ENCODE results near the gene SNX9.
"Not testable (repeated sequence)": the region's sequence is repeated elsewhere in the genome, so short reads cannot be mapped to it uniquely, and the experiment has no call there.

Gene SNX9

GRCh38 chr6:157927011-157927410, 104.0 kb downstream of the SNX9 start:
- no peak for DNase-seq (ENCODE audit: low read depth)

- DNase-seq (ENCODE audit: low read depth), result no peak
Observed at GRCh38 chr6:157928428-157928827, 105.4 kb downstream of the SNX9 start.

- no peak for DNase-seq (ENCODE audit: low read depth)
Observed at GRCh38 chr6:157929076-157929475, 106.0 kb downstream of the SNX9 start.

- DNase-seq (ENCODE audit: low read depth), result no peak
Observed at GRCh38 chr6:157929765-157930319, 106.8 kb downstream of the SNX9 start.

- DNase-seq (ENCODE audit: low read depth), result no peak
Observed at GRCh38 chr6:157935786-157936185, 112.7 kb downstream of the SNX9 start.

GRCh38 chr6:157937318-157937717, 114.3 kb downstream of the SNX9 start:
- DNase-seq (ENCODE audit: low read depth), result no peak

GRCh38 chr6:157937916-157938315, 114.9 kb downstream of the SNX9 start:
- DNase-seq (ENCODE audit: low read depth), result no peak

- DNase-seq (ENCODE audit: low read depth), result not testable (repeated sequence)
Observed at GRCh38 chr6:157940375-157941036, 117.5 kb downstream of the SNX9 start.

- DNase-seq (ENCODE audit: low read depth), result no peak
Observed at GRCh38 chr6:157941101-157941863, 118.2 kb downstream of the SNX9 start.

GRCh38 chr6:157942351-157942750, 119.3 kb downstream of the SNX9 start:
- DNase-seq (ENCODE audit: low read depth), result no peak

- DNase-seq (ENCODE audit: low read depth), result no peak
Observed at GRCh38 chr6:157943249-157943963, 120.4 kb downstream of the SNX9 start.

GRCh38 chr6:157943964-157944283, 120.9 kb downstream of the SNX9 start:
- DNase-seq (ENCODE audit: low read depth), result no peak

- no peak for DNase-seq (ENCODE audit: low read depth)
Observed at GRCh38 chr6:157944983-157945931, 122.2 kb downstream of the SNX9 start.

GRCh38 chr6:157946053-157946617, 123.1 kb downstream of the SNX9 start:
- no peak for DNase-seq (ENCODE audit: low read depth)

GRCh38 chr6:157946865-157947532, 124.0 kb downstream of the SNX9 start:
- DNase-seq (ENCODE audit: low read depth), result no peak

- DNase-seq (ENCODE audit: low read depth), result not testable (repeated sequence)
Observed at GRCh38 chr6:157950899-157951298, 127.9 kb downstream of the SNX9 start.

- no peak for DNase-seq (ENCODE audit: low read depth)
Observed at GRCh38 chr6:157951828-157952227, 128.8 kb downstream of the SNX9 start.

- no peak for DNase-seq (ENCODE audit: low read depth)
Observed at GRCh38 chr6:157952861-157953351, 129.9 kb downstream of the SNX9 start.

GRCh38 chr6:157953580-157954091, 130.6 kb downstream of the SNX9 start:
- DNase-seq (ENCODE audit: low read depth), result no peak

Data from activated T-cell treated with anti-CD3 and anti-CD28 coated beads for 1 hour (primary cell).